ENCODE measurements around the gene BACH1. TPM values are rescaled to one million over a fixed set of nuclear protein-coding genes. Genes with fewer than 3 reads are reported as not detected.

Gene BACH1
- total RNA-seq, 1 donor from 2014 or later = 93.1 TPM

GRCh38 chr21:29384683-29385359 lies 86.1 kb downstream of the BACH1 start:
- FAIRE-seq (no peak), DNase-seq (ENCODE audit: low read depth) (peak; percentile 22)
- no peak overlapping the region for H2AFZ ChIP-seq (ENCODE audit: low read depth, low read length)
- no peaks in the 10 kb centered on the region for H3K9me3 Mint-ChIP-seq (ENCODE audit: unreplicated experiment)
- no peaks in the 10 kb centered on the region for H4K20me1 ChIP-seq (ENCODE audit: insufficient read depth, low read length)
- H3K36me3 Mint-ChIP-seq (ENCODE audit: low read depth, unreplicated experiment) = no peaks in the 10 kb centered on the region
- H3K79me2 ChIP-seq (ENCODE audit: insufficient read depth, low read length) = no peaks in the 10 kb centered on the region
- peaks cover 18% of the 10 kb centered on the region for H3K4me1 Mint-ChIP-seq (ENCODE audit: low read depth, unreplicated experiment)
- H3K4me3 Mint-ChIP-seq (ENCODE audit: unreplicated experiment) = no peak overlapping the region
- H3K9me3 ChIP-seq (ENCODE audit: insufficient read depth, low read depth, low read length) = no peaks in the 10 kb centered on the region
- H3K27me3 ChIP-seq (ENCODE audit: insufficient read depth, low read length) = no peaks in the 10 kb centered on the region
- no peak overlapping the region for H3K9ac ChIP-seq (ENCODE audit: low read length)
- no peak for TF ChIP-seq CTCF (IDR thresholded peaks at IDR 0.05; ENCODE audit: insufficient read depth, low read depth, low read length)
- no peak for TF ChIP-seq EZH2 (IDR thresholded peaks at IDR 0.05; ENCODE audit: insufficient read depth, low read length)
- H3K4me2 ChIP-seq (ENCODE audit: low read length) = no peak overlapping the region
- peaks cover 13% of the 10 kb centered on the region for H3K4me1 ChIP-seq (ENCODE audit: insufficient read depth, low read length)
- peaks cover 5% of the 10 kb centered on the region for H3K36me3 ChIP-seq (ENCODE audit: insufficient read depth, low read length)
- no peak overlapping the region for H3K27ac ChIP-seq (ENCODE audit: low read depth, low read length)
- H3K27me3 Mint-ChIP-seq (ENCODE audit: low read depth, unreplicated experiment) = no peaks in the 10 kb centered on the region
- no peak overlapping the region for H3K27ac Mint-ChIP-seq (ENCODE audit: unreplicated experiment)
- no peak overlapping the region for H3K4me3 ChIP-seq (ENCODE audit: insufficient read depth, low read depth, low read length)

GRCh38 chr21:29385934-29386520 lies 87.3 kb downstream of the BACH1 start:
- TF ChIP-seq CTCF (IDR thresholded peaks at IDR 0.05; ENCODE audit: insufficient read depth, low read depth, low read length) (no peak), EZH2 (IDR thresholded peaks at IDR 0.05; ENCODE audit: insufficient read depth, low read length) (no peak)
- Mint-ChIP-seq H3K36me3 (ENCODE audit: low read depth, unreplicated experiment) (no peaks in the 10 kb centered on the region), H3K9me3 (ENCODE audit: unreplicated experiment) (no peaks in the 10 kb centered on the region), H3K27ac (ENCODE audit: unreplicated experiment) (no peak overlapping the region), H3K27me3 (ENCODE audit: low read depth, unreplicated experiment) (no peaks in the 10 kb centered on the region), H3K4me3 (ENCODE audit: unreplicated experiment) (no peak overlapping the region), H3K4me1 (ENCODE audit: low read depth, unreplicated experiment) (peaks cover 18% of the 10 kb centered on the region)
- H4K20me1 ChIP-seq (ENCODE audit: insufficient read depth, low read length) = no peaks in the 10 kb centered on the region
- no peak overlapping the region for H2AFZ ChIP-seq (ENCODE audit: low read depth, low read length)
- H3K9ac ChIP-seq (ENCODE audit: low read length) = no peak overlapping the region
- no peaks in the 10 kb centered on the region for H3K79me2 ChIP-seq (ENCODE audit: insufficient read depth, low read length)
- DNase-seq (ENCODE audit: low read depth) (no peak), FAIRE-seq (no peak)
- no peaks in the 10 kb centered on the region for H3K9me3 ChIP-seq (ENCODE audit: insufficient read depth, low read depth, low read length)
- no peak overlapping the region for H3K27ac ChIP-seq (ENCODE audit: low read depth, low read length)
- H3K4me3 ChIP-seq (ENCODE audit: insufficient read depth, low read depth, low read length) = no peak overlapping the region
- H3K4me1 ChIP-seq (ENCODE audit: insufficient read depth, low read length) = peaks cover 13% of the 10 kb centered on the region
- H3K4me2 ChIP-seq (ENCODE audit: low read length) = no peak overlapping the region
- no peaks in the 10 kb centered on the region for H3K27me3 ChIP-seq (ENCODE audit: insufficient read depth, low read length)
- H3K36me3 ChIP-seq (ENCODE audit: insufficient read depth, low read length) = peaks cover 5% of the 10 kb centered on the region

- Mint-ChIP-seq H3K4me1 (ENCODE audit: low read depth, unreplicated experiment) (peaks cover 12% of the 10 kb centered on the region), H3K27ac (ENCODE audit: unreplicated experiment) (no peak overlapping the region), H3K9me3 (ENCODE audit: unreplicated experiment) (peaks cover 4% of the 10 kb centered on the region), H3K27me3 (ENCODE audit: low read depth, unreplicated experiment) (no peaks in the 10 kb centered on the region), H3K4me3 (ENCODE audit: unreplicated experiment) (no peak overlapping the region), H3K36me3 (ENCODE audit: low read depth, unreplicated experiment) (peaks cover 3% of the 10 kb centered on the region)
- Histone ChIP-seq H3K4me1 (ENCODE audit: insufficient read depth, low read length) (peaks cover 7% of the 10 kb centered on the region), H3K27ac (ENCODE audit: low read depth, low read length) (no peak overlapping the region), H3K4me2 (ENCODE audit: low read length) (no peak overlapping the region), H4K20me1 (ENCODE audit: insufficient read depth, low read length) (no peaks in the 10 kb centered on the region), H3K79me2 (ENCODE audit: insufficient read depth, low read length) (no peaks in the 10 kb centered on the region), H2AFZ (ENCODE audit: low read depth, low read length) (no peak overlapping the region), H3K9me3 (ENCODE audit: insufficient read depth, low read depth, low read length) (no peaks in the 10 kb centered on the region), H3K27me3 (ENCODE audit: insufficient read depth, low read length) (no peaks in the 10 kb centered on the region), H3K9ac (ENCODE audit: low read length) (no peak overlapping the region), H3K4me3 (ENCODE audit: insufficient read depth, low read depth, low read length) (no peak overlapping the region), H3K36me3 (ENCODE audit: insufficient read depth, low read length) (peaks cover 5% of the 10 kb centered on the region)
- TF ChIP-seq EZH2 (IDR thresholded peaks at IDR 0.05; ENCODE audit: insufficient read depth, low read length) = no peak
- TF ChIP-seq CTCF (IDR thresholded peaks at IDR 0.05; ENCODE audit: insufficient read depth, low read depth, low read length) = no peak
- DNase-seq (ENCODE audit: low read depth) (no peak), FAIRE-seq (no peak)
Measured at GRCh38 chr21:29386803-29387202, 88.1 kb downstream of the BACH1 start.

Data from astrocyte (in vitro differentiated cells and primary cell).